Measurements from ENCODE around the gene SPAAR. TPM values are rescaled to one million over a fixed set of nuclear protein-coding genes. Genes with fewer than 3 reads are reported as not detected.
A peak's percentile ranks its signal among the peaks of the same experiment; 100 is the strongest.

SPAAR gene
- total RNA-seq, 2 donors from 2014 or later = 3.8 to 6.3 TPM

DNA sequence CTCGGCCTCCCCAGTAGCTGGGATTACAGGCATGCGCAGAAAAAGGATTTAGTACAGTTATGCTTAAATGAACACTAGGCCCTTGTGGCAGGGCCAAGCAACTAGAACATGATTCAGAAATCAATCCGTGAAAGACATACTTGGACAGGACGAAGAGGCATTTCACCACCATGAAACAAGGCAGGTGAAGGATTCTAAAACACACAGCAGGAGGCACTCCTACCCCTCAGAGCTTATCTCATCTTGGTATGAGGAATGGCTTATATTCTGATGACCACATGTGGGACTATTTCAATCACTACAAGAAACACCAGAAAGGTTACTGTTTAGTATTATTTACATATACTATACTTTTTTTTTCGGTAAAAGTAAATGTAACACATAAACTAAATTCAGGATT lies 33.0 kb downstream of the SPAAR start:
- TF ChIP-seq, protein P1, sequence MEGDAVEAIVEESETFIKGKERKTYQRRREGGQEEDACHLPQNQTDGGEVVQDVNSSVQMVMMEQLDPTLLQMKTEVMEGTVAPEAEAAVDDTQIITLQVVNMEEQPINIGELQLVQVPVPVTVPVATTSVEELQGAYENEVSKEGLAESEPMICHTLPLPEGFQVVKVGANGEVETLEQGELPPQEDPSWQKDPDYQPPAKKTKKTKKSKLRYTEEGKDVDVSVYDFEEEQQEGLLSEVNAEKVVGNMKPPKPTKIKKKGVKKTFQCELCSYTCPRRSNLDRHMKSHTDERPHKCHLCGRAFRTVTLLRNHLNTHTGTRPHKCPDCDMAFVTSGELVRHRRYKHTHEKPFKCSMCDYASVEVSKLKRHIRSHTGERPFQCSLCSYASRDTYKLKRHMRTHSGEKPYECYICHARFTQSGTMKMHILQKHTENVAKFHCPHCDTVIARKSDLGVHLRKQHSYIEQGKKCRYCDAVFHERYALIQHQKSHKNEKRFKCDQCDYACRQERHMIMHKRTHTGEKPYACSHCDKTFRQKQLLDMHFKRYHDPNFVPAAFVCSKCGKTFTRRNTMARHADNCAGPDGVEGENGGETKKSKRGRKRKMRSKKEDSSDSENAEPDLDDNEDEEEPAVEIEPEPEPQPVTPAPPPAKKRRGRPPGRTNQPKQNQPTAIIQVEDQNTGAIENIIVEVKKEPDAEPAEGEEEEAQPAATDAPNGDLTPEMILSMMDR (IDR thresholded peaks at IDR 0.05) = no peak
- no peak for DNase-seq (ENCODE audit: low spot score)
- H3K4me3 ChIP-seq = no peak overlapping the region
- H3K36me3 ChIP-seq = no peaks in the 10 kb centered on the region
- no peaks in the 10 kb centered on the region for H3K9me3 ChIP-seq
- H3K27ac ChIP-seq = no peak overlapping the region
- H3K4me1 ChIP-seq = peaks cover 0 to 17% of the 10 kb centered on the region in 2 donors
- no peaks in the 10 kb centered on the region for H3K27me3 ChIP-seq

DNA sequence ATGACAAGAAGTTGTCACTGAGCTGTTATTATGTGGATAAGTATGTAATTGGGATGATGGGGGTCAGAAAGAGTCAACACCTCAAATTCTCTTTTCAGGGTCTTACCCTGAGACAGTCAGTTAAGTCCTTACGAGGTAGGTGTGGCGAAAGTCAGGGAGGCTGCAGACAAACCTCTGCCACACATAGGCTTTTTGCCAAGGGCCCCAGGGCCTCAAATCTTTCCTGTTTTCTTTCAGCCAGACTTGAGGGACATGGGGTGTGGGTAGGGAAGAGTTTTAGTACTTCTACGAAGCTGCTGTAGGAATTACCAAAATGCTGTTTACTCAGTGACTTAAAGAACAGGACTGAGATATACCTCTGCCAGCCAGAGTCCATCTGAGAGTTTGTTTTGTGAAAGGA lies 34.9 kb downstream of the SPAAR start:
- no peak for DNase-seq (ENCODE audit: low spot score)
- H3K27ac ChIP-seq = no peak overlapping the region
- no peaks in the 10 kb centered on the region for H3K27me3 ChIP-seq

DNA sequence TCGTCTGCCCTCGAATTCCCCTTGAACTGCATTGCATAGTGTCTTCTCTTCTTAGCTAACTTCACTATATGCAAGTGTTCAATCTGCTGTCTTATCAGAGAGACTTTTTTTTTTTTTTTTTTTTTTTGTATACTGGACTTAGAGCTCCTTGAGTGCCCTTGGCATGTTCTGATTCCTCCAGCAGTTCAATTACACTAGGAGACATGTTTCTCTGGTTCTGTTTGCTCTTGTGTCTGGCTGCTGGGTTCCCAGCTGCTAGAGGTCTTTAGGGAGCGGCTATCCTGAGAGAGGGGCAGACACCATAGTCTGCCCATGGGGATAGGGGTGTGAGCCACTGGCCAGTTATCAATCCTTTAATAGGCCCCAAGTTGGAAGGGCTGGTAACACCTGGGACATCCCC lies 35.6 kb downstream of the SPAAR start:
- Histone ChIP-seq H3K27me3 (no peaks in the 10 kb centered on the region), H3K27ac (peak overlapping the region; percentile 37 to 48), H3K4me3 (no peak overlapping the region), H3K36me3 (no peaks in the 10 kb centered on the region), H3K4me1 (peaks cover 0 to 26% of the 10 kb centered on the region in 2 donors), H3K9me3 (no peaks in the 10 kb centered on the region)
- no peak for DNase-seq (ENCODE audit: low spot score)
- TF ChIP-seq, protein P1 (IDR thresholded peaks at IDR 0.05) = no peak

More for the DNA sequence above, 34.9 kb downstream of the SPAAR start:
- no peak overlapping the region for H3K4me3 ChIP-seq
- peaks cover 0 to 22% of the 10 kb centered on the region in 2 donors for H3K4me1 ChIP-seq
- no peaks in the 10 kb centered on the region for H3K36me3 ChIP-seq
- TF ChIP-seq, protein P1 (IDR thresholded peaks at IDR 0.05) = no peak
- H3K9me3 ChIP-seq = no peaks in the 10 kb centered on the region

DNA sequence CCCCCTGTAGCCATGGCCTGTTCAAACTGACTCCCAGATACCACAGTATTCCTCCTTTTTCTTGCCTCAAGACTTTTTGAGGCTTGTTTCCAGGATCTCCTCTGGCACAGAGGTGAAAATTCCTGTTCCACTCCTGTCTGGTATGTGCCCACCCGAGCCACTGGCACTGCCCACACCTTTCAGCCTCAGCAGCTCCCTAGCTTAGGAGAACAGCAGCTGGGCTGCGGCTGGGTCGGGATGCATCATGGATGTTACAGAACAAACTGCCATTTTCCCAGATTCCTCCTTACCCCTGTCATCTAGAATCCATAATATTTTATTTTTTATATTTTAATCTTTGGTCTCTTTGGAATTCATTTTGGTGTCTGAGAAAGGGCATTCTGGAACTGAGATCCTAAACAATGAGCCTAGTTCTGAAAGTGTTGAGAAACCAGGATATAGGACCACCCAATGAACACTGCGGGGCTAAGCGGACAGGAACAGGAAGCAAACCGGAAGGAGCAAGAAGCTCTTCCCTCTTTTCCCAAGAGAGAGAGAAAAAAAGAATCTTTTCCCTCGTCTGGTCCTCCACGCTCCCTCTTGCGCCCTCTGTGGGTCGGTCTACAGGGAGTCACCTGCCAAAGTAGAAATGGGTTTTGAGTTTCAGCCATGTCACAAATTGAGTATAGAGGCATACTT lies 36.2 kb downstream of the SPAAR start:
- DNase-seq (ENCODE audit: low spot score) = peak; percentile 81
- no peaks in the 10 kb centered on the region for H3K27me3 ChIP-seq
- H3K4me1 ChIP-seq = peaks cover 0 to 26% of the 10 kb centered on the region in 2 donors
- TF ChIP-seq, protein P1 (IDR thresholded peaks at IDR 0.05) = peak; percentile 89
- H3K27ac ChIP-seq = peak overlapping the region; percentile 37 to 48
- H3K4me3 ChIP-seq = peak overlapping the region; percentile 17 to 22
- H3K36me3 ChIP-seq = no peaks in the 10 kb centered on the region
- H3K9me3 ChIP-seq = no peaks in the 10 kb centered on the region

DNA sequence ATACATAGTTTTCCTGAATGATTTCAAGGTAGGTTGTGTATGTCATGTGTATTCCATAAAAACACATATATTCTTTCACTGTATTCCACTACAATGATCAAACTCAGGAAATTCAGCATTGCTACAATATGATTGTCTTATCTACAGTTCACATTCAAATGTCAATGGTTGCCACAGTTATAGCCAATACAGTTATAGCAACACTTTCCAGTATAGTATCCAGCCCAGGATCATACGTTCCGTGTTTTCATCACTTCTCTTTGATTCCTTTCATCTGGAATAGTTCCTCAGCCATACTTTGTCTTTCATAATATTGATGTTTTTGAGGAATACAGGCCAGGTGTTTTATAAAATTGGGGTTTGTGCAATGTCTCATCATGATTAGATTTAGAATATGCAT lies 39.2 kb downstream of the SPAAR start:
- Histone ChIP-seq H3K4me3 (no peak overlapping the region), H3K9me3 (no peaks in the 10 kb centered on the region), H3K36me3 (no peaks in the 10 kb centered on the region), H3K27me3 (no peaks in the 10 kb centered on the region), H3K27ac (peak overlapping the region in 1 of 2 donors; percentile 42), H3K4me1 (peaks cover 0 to 26% of the 10 kb centered on the region in 2 donors)
- TF ChIP-seq, protein P1 (IDR thresholded peaks at IDR 0.05) = no peak
- DNase-seq (ENCODE audit: low spot score) = no peak

DNA sequence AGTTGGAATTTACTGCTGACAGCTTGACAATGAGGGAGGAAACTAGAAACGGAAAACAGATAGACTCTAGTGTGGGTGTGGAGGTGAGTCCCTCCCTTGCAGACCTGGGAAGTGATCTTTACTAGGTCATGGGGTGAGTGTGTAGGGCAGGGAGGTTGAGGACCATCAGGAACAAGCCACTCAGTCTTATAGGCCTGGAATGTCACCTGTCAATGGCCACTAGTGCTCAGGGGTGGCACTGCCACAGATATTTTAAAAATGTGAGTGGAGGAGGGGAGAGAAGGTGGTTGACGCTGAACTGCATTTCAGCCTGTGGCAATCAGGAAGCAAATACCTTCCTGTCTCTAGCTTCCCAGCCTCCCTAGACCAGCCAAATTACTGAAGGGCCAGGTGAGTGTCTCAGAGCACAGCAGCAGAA lies 39.6 kb downstream of the SPAAR start:
- H3K9me3 ChIP-seq = no peaks in the 10 kb centered on the region
- H3K4me3 ChIP-seq = no peak overlapping the region
- H3K36me3 ChIP-seq = no peaks in the 10 kb centered on the region
- peak overlapping the region in 1 of 2 donors; percentile 42 for H3K27ac ChIP-seq
- no peaks in the 10 kb centered on the region for H3K27me3 ChIP-seq
- TF ChIP-seq, protein P1 (IDR thresholded peaks at IDR 0.05) = no peak
- H3K4me1 ChIP-seq = peaks cover 0 to 26% of the 10 kb centered on the region in 2 donors
- DNase-seq (ENCODE audit: low spot score) = no peak
